ENCODE results near the gene PAX3. TPM values are rescaled to one million over a fixed set of nuclear protein-coding genes. Genes with fewer than 3 reads are reported as not detected.

PAX3 gene
- total and polyA plus RNA-seq, 9 of the 15 experiments (the other 6 are each of a cell fraction or from before 2014, with no cell fraction given) = not detected

GRCh38 chr2:222217712-222218111, 81.1 kb downstream of the PAX3 start:
- in situ Hi-C loops (cut with MboI) = no loop called here
- FAIRE-seq (no peak), ATAC-seq (no peak), DNase-seq (ENCODE audit: extremely low read depth in 1 of 4, low spot score in 3 of 4) (no peak)
- H4K20me1 ChIP-seq (replicated peaks; ENCODE audit: control insufficient read depth, insufficient read depth, low read length) = no peaks in the 10 kb centered on the region
- H3K9me3 ChIP-seq (replicated peaks; ENCODE audit: control insufficient read depth, insufficient read depth, low read depth, low read length) = no peaks in the 10 kb centered on the region
- no peaks in the 10 kb centered on the region for H3K27me3 ChIP-seq (ENCODE audit: control insufficient read depth in 2 of 2, insufficient read depth in 2 of 2, low read length in 2 of 2)
- H3K9me1 ChIP-seq (ENCODE audit: control insufficient read depth, insufficient read depth, low read length) = no peaks in the 10 kb centered on the region
- no peak overlapping the region for H3K4me2 ChIP-seq (ENCODE audit: insufficient read depth, low read length)
- ChIA-PET POLR2A (no interaction called here), CTCF (ENCODE audit: low intra/inter-chr PET ratio) (no interaction called here)
- intact Hi-C loops (cut with micrococcal nuclease) = no loop called here
- 0% methylated on average over 1 of the region's 1 CpG for WGBS (ENCODE audit: insufficient coverage, low coverage, missing lambda C conversion rate)
- H3K36me3 ChIP-seq (ENCODE audit: control insufficient read depth, insufficient read depth, low read length) = no peaks in the 10 kb centered on the region
- no peak overlapping the region for H3K27ac ChIP-seq (ENCODE audit: extremely low read depth, low read depth, low read length)
- no peak overlapping the region for H2AFZ ChIP-seq (ENCODE audit: low read depth, low read length)
- no peaks in the 10 kb centered on the region for H3K79me2 ChIP-seq (ENCODE audit: control insufficient read depth, insufficient read depth, low read length)
- no peaks in the 10 kb centered on the region for H3K4me1 ChIP-seq (replicated peaks in 1 of 2; ENCODE audit: control insufficient read depth in 2 of 2, insufficient read depth in 2 of 2, low read length in 2 of 2)
- no peak overlapping the region for H3K9ac ChIP-seq (ENCODE audit: insufficient read depth in 1 of 2, low read depth in 2 of 2, low read length in 2 of 2)
- BruUV-seq (replicated peaks) = no TSS peak
- TF ChIP-seq E2F3 (CRISPR knock-in tag; IDR thresholded peaks at IDR 0.05) (no peak), ZNF224 (CRISPR knock-in tag; IDR thresholded peaks at IDR 0.05) (no peak), KLF13 (tag; IDR thresholded peaks at IDR 0.05; ENCODE audit: borderline replicate concordance, low read depth) (no peak), KAT8 (IDR thresholded peaks at IDR 0.05; ENCODE audit: low read depth) (no peak), CTCFL (IDR thresholded peaks at IDR 0.05; ENCODE audit: borderline replicate concordance, insufficient read depth, low read depth, low read length, poor library complexity, severe bottlenecking) (no peak), ZFPM2 (CRISPR knock-in tag; IDR thresholded peaks at IDR 0.05) (no peak), ATF1 (CRISPR knock-in tag; IDR thresholded peaks at IDR 0.05) (no peak), ATF1 (tag; IDR thresholded peaks at IDR 0.05) (no peak), HLTF (IDR thresholded peaks at IDR 0.05) (no peak), ZBTB5 (IDR thresholded peaks at IDR 0.05) (no peak), CEBPZ (IDR thresholded peaks at IDR 0.05; ENCODE audit: borderline replicate concordance, low read depth, low read length) (no peak)
- no peak overlapping the region for H3K4me3 ChIP-seq
